Astrocyte of the spinal cord (primary cell): ENCODE results near the gene VSTM2B.

Source experiments
- DNase-seq: peaks from one replicate; pipeline ENCODE4 v3.0.0; 2011; ENCODE audit warnings: low read depth, low spot score
- H3K4me3 ChIP-seq: 2 replicates; pipeline ENCODE4 v1.5.1; 2011; ENCODE audit warnings: low read depth, mild to moderate bottlenecking, low read length, moderate library complexity
- in situ Hi-C: cut with HindIII; loops from 2 replicates; pipeline ENCODE4 v1.10.0; 2017; ENCODE audit warnings: low sequenced_read_pairs
- TF ChIP-seq, protein P1 (sequence below): IDR thresholded peaks from 2 replicates; pipeline ENCODE4 v1.5.1; 2012; ENCODE audit warnings: low read depth, mild to moderate bottlenecking, low read length, inconsistent platforms

The VSTM2B gene

GRCh38 chr19:29495901-29496441 is 29.8 kb upstream of the VSTM2B start:
- no peak for DNase-seq
- in situ Hi-C loops, result no loop called here
- TF ChIP-seq, protein P1, sequence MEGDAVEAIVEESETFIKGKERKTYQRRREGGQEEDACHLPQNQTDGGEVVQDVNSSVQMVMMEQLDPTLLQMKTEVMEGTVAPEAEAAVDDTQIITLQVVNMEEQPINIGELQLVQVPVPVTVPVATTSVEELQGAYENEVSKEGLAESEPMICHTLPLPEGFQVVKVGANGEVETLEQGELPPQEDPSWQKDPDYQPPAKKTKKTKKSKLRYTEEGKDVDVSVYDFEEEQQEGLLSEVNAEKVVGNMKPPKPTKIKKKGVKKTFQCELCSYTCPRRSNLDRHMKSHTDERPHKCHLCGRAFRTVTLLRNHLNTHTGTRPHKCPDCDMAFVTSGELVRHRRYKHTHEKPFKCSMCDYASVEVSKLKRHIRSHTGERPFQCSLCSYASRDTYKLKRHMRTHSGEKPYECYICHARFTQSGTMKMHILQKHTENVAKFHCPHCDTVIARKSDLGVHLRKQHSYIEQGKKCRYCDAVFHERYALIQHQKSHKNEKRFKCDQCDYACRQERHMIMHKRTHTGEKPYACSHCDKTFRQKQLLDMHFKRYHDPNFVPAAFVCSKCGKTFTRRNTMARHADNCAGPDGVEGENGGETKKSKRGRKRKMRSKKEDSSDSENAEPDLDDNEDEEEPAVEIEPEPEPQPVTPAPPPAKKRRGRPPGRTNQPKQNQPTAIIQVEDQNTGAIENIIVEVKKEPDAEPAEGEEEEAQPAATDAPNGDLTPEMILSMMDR, result no peak
- H3K4me3 ChIP-seq, result no peak overlapping the region

DNA sequence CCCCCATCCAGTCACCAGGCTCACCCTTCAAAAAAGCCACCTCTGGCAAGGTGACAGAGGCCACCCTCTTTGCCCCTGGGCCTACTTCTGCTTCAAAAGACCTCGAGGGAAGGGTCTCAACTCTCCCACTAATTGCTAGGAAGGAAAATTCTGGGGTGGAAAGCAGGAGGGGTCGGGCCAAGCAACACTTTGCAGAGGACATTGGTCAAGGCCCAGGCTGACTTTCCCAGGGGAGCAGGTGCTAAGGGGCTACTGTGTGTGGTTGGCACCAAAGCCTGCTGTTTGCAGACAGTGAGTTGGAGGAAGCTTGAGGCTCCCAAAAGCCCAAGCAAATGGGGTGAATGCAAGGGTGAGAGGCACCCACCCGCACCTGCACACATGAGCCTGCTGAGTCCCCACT is 28.6 kb upstream of the VSTM2B start:
- TF ChIP-seq, protein P1, result no peak
- no peak for DNase-seq
- H3K4me3 ChIP-seq, result no peak overlapping the region
- in situ Hi-C loops, result no loop called here

GRCh38 chr19:29497686-29498436 is 27.9 kb upstream of the VSTM2B start:
- TF ChIP-seq, protein P1, result no peak
- in situ Hi-C loops, result no loop called here
- no peak for DNase-seq
- H3K4me3 ChIP-seq, result no peak overlapping the region

GRCh38 chr19:29499261-29499920 is 26.4 kb upstream of the VSTM2B start:
- TF ChIP-seq, protein P1, result no peak
- H3K4me3 ChIP-seq, result no peak overlapping the region
- no peak for DNase-seq
- in situ Hi-C loops, result no loop called here

- no peak for DNase-seq
- TF ChIP-seq, protein P1, result no peak
- in situ Hi-C loops, result no loop called here
- no peak overlapping the region for H3K4me3 ChIP-seq
Observed at GRCh38 chr19:29499921-29500590, 25.7 kb upstream of the VSTM2B start.

DNA sequence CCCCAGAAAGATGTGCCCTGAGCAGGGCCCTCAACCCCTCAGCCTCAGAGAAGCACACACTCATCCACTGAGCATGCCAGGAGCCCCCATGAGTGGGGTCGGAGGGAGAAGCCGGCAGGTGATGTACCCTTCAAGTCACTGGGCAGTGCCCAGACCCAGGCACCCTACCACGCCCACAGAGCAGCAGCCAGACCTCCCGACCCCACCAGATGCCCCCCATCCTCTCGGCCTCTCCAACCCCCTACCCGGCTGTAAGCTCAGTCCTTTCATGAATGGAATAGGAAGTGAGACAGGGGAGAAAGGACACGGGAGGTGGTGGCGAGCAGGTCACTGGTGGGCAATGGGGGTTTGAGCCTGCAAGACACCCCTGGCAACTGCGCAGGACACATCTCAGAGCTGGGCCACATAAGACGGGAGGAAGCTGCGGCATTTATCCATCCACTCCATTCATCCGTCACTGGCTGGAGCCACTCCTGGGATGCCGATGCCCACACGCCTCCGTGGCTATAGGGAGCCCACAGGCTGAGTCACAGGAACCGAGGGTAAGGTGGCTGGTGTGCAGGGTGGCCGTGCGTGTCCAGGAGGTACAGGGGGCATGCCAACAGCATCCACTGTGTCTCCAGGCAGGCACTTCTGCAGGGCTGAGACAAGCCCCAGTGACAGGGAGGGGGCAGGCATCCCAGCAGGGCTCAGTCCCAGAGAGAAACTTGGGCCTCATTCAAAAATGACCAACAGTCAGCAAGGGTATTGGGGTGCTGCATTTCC is 23.8 kb upstream of the VSTM2B start:
- in situ Hi-C loops, result no loop called here

More for the DNA sequence above, 23.8 kb upstream of the VSTM2B start:
- no peak for DNase-seq
- TF ChIP-seq, protein P1, result no peak
- no peak overlapping the region for H3K4me3 ChIP-seq
